Measurements from ENCODE around the gene POU2AF2. TPM values are rescaled to one million over a fixed set of nuclear protein-coding genes. Genes with fewer than 3 reads are reported as not detected.

POU2AF2 gene
- polyA plus RNA-seq, 3 donors, result not detected

DNA sequence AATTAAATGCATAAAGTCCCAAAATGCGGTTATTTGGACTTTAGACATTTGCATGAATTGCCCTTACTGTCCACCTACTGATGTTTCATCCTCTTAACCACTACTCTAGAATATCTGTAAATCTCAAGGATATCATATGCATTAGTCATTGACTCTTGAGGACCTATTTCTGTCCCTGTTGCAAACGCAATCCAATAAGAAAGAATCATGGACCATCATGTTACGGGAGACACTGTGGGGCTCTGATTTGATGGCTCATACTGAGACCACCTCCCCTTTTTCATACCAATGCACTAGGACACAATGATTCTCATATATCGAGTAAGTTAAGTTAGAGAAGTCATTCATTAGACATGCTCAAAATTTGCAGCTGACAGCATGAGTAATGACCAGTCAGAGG is 14.4 kb downstream of the POU2AF2 start:
- Histone ChIP-seq H3K9ac (ENCODE audit: insufficient read depth, low read length, poor library complexity, severe bottlenecking) (no peak overlapping the region), H3K79me2 (ENCODE audit: insufficient read depth, low read length) (no peaks in the 10 kb centered on the region), H3K27ac (ENCODE audit: low read depth in 1 of 2, low read length in 2 of 2) (no peak overlapping the region), H3K9me3 (replicated peaks in 1 of 2; ENCODE audit: control insufficient read depth in 1 of 2, insufficient read depth in 1 of 2, low read length in 2 of 2) (no peaks in the 10 kb centered on the region), H2AFZ (ENCODE audit: insufficient read depth, low read depth, low read length, poor library complexity, severe bottlenecking) (no peak overlapping the region), H3K4me2 (replicated peaks; ENCODE audit: extremely low read depth, low read length, poor library complexity, severe bottlenecking) (no peak overlapping the region), H3K4me1 (ENCODE audit: control insufficient read depth in 1 of 2, insufficient read depth in 2 of 2, low read length in 2 of 2) (no peaks in the 10 kb centered on the region), H3K27me3 (ENCODE audit: control insufficient read depth in 2 of 2, insufficient read depth in 2 of 2, low read length in 2 of 2) (no peaks in the 10 kb centered on the region), H4K20me1 (ENCODE audit: insufficient read depth, low read length) (no peaks in the 10 kb centered on the region), H3K36me3 (replicated peaks in 1 of 2; ENCODE audit: control insufficient read depth in 1 of 2, insufficient read depth in 2 of 2, low read length in 2 of 2) (no peaks in the 10 kb centered on the region), H3K4me3 (replicated peaks in 1 of 3; ENCODE audit: low read depth in 2 of 3, low read length in 3 of 3) (no peak overlapping the region)
- H3K27ac Mint-ChIP-seq, result no peak overlapping the region
- H3K27me3 Mint-ChIP-seq (ENCODE audit: low read depth in 3 of 3), result no peaks in the 10 kb centered on the region
- H3K4me3 Mint-ChIP-seq, result no peak overlapping the region
- H3K36me3 Mint-ChIP-seq, result no peaks in the 10 kb centered on the region
- DNase-seq, result no peak
- TF ChIP-seq, protein P1, sequence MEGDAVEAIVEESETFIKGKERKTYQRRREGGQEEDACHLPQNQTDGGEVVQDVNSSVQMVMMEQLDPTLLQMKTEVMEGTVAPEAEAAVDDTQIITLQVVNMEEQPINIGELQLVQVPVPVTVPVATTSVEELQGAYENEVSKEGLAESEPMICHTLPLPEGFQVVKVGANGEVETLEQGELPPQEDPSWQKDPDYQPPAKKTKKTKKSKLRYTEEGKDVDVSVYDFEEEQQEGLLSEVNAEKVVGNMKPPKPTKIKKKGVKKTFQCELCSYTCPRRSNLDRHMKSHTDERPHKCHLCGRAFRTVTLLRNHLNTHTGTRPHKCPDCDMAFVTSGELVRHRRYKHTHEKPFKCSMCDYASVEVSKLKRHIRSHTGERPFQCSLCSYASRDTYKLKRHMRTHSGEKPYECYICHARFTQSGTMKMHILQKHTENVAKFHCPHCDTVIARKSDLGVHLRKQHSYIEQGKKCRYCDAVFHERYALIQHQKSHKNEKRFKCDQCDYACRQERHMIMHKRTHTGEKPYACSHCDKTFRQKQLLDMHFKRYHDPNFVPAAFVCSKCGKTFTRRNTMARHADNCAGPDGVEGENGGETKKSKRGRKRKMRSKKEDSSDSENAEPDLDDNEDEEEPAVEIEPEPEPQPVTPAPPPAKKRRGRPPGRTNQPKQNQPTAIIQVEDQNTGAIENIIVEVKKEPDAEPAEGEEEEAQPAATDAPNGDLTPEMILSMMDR (IDR thresholded peaks at IDR 0.05), result no peak
- peaks cover 0 to 2% (median 0%) of the 10 kb centered on the region in 7 donors for H3K9me3 Mint-ChIP-seq
- peaks cover 4% of the 10 kb centered on the region for H3K4me1 Mint-ChIP-seq
- intact Hi-C loops (cut with micrococcal nuclease), result no loop called here
- WGBS (ENCODE audit: insufficient coverage), result 100% methylated on average over 2 of the region's 4 CpGs

DNA sequence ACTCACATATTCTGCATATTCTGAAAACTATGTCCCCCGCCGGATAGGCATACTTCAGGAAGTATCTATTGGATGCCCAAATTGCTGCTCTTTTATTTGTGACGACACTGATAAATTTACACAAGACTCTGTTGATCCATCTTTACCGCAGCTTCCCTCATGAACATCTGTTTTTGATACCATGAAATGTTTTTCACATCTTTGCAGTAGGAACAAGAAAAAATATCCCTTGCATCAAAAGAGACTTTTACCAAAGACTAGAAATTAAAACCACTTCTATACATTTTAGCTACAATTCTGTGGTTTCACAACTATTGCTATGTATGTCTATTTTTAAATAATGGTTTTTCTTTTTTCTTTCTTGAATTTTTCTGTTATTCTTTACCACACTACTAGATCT is 15.3 kb downstream of the POU2AF2 start:
- H3K9me3 Mint-ChIP-seq, result peaks cover 0 to 2% (median 0%) of the 10 kb centered on the region in 7 donors
- Histone ChIP-seq H3K27ac (ENCODE audit: low read depth in 1 of 2, low read length in 2 of 2) (no peak overlapping the region), H3K4me3 (replicated peaks in 1 of 3; ENCODE audit: low read depth in 2 of 3, low read length in 3 of 3) (no peak overlapping the region), H3K9me3 (replicated peaks in 1 of 2; ENCODE audit: control insufficient read depth in 1 of 2, insufficient read depth in 1 of 2, low read length in 2 of 2) (no peaks in the 10 kb centered on the region), H3K36me3 (replicated peaks in 1 of 2; ENCODE audit: control insufficient read depth in 1 of 2, insufficient read depth in 2 of 2, low read length in 2 of 2) (no peaks in the 10 kb centered on the region), H4K20me1 (ENCODE audit: insufficient read depth, low read length) (no peaks in the 10 kb centered on the region), H3K4me2 (replicated peaks; ENCODE audit: extremely low read depth, low read length, poor library complexity, severe bottlenecking) (no peak overlapping the region), H3K9ac (ENCODE audit: insufficient read depth, low read length, poor library complexity, severe bottlenecking) (no peak overlapping the region), H3K27me3 (ENCODE audit: control insufficient read depth in 2 of 2, insufficient read depth in 2 of 2, low read length in 2 of 2) (no peaks in the 10 kb centered on the region), H3K79me2 (ENCODE audit: insufficient read depth, low read length) (no peaks in the 10 kb centered on the region), H3K4me1 (ENCODE audit: control insufficient read depth in 1 of 2, insufficient read depth in 2 of 2, low read length in 2 of 2) (no peaks in the 10 kb centered on the region), H2AFZ (ENCODE audit: insufficient read depth, low read depth, low read length, poor library complexity, severe bottlenecking) (no peak overlapping the region)
- 93% methylated on average over 4 of the region's 4 CpGs for WGBS (ENCODE audit: insufficient coverage)
- intact Hi-C loops (cut with micrococcal nuclease), result no loop called here
- TF ChIP-seq, protein P1 (IDR thresholded peaks at IDR 0.05), result no peak
- no peak for DNase-seq
- no peak overlapping the region for H3K27ac Mint-ChIP-seq
- H3K4me3 Mint-ChIP-seq, result no peak overlapping the region
- H3K27me3 Mint-ChIP-seq (ENCODE audit: low read depth in 3 of 3), result no peaks in the 10 kb centered on the region
- no peaks in the 10 kb centered on the region for H3K36me3 Mint-ChIP-seq
- H3K4me1 Mint-ChIP-seq, result peaks cover 9% of the 10 kb centered on the region

Data from CD14-positive monocyte (primary cell).